Measurements from ENCODE around the gene MAPT.
"Not testable (repeated sequence)": the region's sequence is repeated elsewhere in the genome, so short reads cannot be mapped to it uniquely, and the experiment has no call there.

Gene MAPT

GRCh38 chr17:45956090-45956489 lies 61.7 kb downstream of the MAPT start:
- no peak for DNase-seq

GRCh38 chr17:45956746-45957145 lies 62.4 kb downstream of the MAPT start:
- not testable (repeated sequence) for DNase-seq

DNA sequence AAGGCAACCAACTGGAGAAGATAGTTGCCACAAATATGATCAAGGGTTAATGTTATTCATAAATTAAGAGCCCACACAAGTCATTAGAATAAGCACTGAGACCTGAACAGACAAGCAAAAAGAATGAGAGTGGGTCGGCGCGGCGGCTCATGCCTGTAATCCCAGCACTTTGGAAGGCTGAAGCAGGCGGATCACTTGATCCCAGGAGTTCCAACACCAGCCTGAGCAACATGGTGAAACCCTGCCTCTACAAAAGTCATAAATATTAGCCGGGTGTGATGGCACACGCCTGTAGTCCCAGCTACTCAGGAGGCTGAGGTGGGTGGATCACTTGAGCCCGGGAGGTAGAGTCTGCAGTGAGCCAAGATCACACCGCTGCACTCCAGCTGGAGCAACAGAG lies 64.0 kb downstream of the MAPT start:
- DNase-seq: no peak

- no peak for DNase-seq
These were observed 64.8 kb downstream of the MAPT start for GRCh38 chr17:45958994-45959665.

- no peak for DNase-seq
These were observed 66.0 kb downstream of the MAPT start for GRCh38 chr17:45960311-45960710.

DNA sequence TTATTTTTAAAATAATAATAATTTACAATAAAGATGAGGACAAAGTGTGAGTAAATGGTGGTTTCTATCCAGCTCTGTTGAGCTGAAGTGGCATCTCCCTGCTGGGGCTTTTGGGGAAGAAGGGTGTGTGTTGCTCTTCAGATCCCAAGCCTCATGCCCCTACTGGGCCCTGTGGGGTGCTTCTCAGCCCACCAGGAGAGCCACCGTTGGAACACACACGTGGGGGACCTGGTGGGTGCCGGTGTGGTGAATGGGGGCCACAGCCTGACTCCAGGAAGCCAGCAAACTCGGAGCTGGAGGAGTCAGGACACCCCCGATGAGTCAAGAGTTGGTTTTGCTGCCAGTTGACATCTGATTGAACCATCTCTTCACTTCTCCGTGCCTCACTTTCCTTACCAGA lies 66.9 kb downstream of the MAPT start:
- DNase-seq: no peak

- DNase-seq: no peak
These were observed 68.0 kb downstream of the MAPT start for GRCh38 chr17:45962221-45962972.

DNA sequence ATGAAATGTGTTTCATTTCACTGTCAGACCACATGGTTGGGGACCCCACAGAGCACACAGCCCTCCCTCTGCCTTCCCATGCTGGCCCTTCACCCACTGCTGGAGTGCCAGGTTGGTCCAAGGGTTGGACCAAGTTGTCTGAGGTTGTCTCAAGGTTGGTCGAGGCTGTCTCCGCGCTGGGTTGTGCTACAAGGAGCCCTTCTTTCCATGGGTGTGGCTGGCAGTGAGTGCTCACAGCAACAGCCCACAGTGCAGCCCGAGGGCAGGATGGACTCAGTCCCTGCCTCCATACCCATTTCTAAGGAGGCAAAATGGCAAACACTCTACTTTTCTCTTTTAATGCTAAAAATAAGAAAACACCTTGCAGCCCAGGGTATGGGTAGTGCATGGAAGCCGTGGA lies 68.9 kb downstream of the MAPT start:
- no peak for DNase-seq

DNA sequence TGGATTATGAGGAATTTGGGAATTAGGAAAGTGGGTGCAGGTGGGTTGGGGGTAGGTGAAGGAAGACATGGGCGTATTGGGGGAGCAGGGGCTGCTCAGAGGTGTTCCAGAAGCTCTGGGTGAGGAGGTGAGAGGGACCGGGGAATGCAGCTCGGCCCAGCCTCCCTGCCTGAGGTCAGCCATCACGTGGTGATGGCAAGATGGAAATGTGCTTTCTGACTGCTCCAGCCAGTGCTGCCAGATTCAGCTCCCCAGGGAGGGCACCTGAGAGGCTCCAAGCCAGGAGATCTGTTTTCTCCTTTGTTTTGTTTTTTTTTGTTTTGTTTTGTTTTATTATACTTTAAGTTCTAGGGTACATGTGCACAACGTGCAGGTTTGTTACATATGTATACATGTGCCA lies 69.5 kb downstream of the MAPT start:
- no peak for DNase-seq

- no peak for DNase-seq
These were observed 70.3 kb downstream of the MAPT start for GRCh38 chr17:45964634-45965033.

DNA sequence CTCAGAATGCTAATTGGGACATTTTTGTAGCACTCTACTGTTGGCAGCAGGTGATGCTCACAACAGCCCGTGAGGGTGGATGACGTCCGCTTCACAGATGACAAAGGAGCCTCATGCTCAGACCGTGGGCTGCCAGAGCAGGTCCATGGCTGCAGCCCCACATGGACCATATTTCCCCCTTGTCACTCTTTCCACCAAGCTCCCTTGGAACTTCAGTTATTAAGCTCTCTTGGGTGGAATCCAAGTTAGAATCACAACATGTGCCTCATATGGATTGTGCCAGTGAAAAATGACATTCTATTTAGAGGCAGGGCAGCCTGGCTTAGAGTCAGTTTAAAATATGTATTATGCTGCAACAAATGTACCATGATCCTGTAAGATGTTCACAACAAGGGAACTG lies 71.5 kb downstream of the MAPT start:
- no peak for DNase-seq

DNA sequence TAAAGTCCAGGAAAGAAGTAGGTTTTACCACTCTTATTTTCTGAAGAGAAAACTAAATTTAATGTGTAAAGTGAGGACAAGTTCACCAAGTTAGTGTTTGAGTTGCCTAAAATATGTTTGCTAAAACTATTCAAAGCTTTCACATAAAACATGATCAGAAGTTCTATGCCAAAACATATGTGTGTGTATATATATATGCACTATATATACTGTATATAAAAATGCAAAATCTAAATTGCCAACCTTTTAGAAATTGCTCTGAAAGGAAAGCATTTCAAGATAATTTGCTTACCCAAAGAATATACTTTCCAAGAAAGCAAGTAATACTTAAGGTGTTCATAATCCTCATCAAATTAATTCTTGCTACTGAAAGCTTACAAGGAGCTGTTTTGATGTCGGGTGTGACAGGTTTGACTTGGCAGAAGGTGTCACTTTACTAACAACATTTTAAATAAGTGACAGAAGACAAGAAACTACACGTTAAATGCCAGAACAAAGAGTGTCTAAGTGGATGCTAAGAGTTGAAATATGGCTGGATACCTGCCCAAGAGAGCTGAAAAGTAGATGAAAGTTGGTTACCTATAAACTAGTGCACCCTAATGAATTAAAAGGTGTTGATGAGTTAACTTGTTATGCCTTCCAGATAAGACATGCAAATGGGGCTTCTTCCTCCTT lies 72.4 kb downstream of the MAPT start:
- DNase-seq: no peak

- DNase-seq: no peak
These were observed 73.0 kb downstream of the MAPT start for GRCh38 chr17:45967378-45967777.

DNA sequence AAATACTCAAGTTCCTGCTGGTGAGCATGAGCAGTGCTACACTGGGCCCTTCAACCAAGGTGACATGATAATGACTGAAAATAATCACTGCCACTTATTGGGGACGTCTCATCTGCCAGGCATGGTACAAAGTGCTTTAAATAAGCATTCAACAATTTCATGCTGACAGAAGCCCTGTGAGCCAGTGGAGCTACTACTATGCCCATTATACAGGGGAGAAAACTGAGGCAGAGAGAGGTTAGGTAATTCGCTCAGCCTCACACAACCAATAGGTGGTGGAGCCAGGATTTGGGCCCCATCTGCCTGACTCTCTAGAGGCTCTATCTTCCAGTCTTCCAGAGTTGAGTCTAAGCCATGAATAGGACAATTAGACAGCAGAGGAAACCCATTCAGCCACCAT lies 74.4 kb downstream of the MAPT start:
- no peak for DNase-seq

- no peak for DNase-seq
These were observed 75.4 kb downstream of the MAPT start for GRCh38 chr17:45969726-45970125.

GRCh38 chr17:45970659-45971058 lies 76.3 kb downstream of the MAPT start:
- DNase-seq: no peak

- no peak for DNase-seq
These were observed 77.4 kb downstream of the MAPT start for GRCh38 chr17:45971698-45972141.

- DNase-seq: no peak
These were observed 78.2 kb downstream of the MAPT start for GRCh38 chr17:45972531-45972930.

GRCh38 chr17:45973099-45973780 lies 78.9 kb downstream of the MAPT start:
- no peak for DNase-seq

- DNase-seq: no peak
These were observed 79.8 kb downstream of the MAPT start for GRCh38 chr17:45973946-45974859.

GRCh38 chr17:45974916-45975630 lies 80.7 kb downstream of the MAPT start:
- DNase-seq: no peak

All from stimulated activated CD4-positive, alpha-beta T cell treated with anti-CD3 and anti-CD28 coated beads, Interleukin-2, amount 100 ng/mL, for 24 hours (primary cell).